HFFc6 (cell line): Measurements from ENCODE around the gene CREB5. TPM values are rescaled to one million over a fixed set of nuclear protein-coding genes. Genes with fewer than 3 reads are reported as not detected.
A peak's percentile ranks its signal among the peaks of the same experiment; 100 is the strongest.

Experiments used
- DNase-seq: peaks from one replicate; pipeline ENCODE4 v3.0.0-alpha.2; 2018
- H3K27ac Mint-ChIP-seq: 2 replicates; pipeline ENCODE4 v1.8.0; 2020; ENCODE audit warnings: mild to moderate bottlenecking, mixed read lengths
- H3K27me3 Mint-ChIP-seq: 2 replicates; pipeline ENCODE4 v1.8.0; 2021; ENCODE audit warnings: mild to moderate bottlenecking, moderate library complexity, mixed read lengths; ENCODE audit not compliant: insufficient read depth
- H3K36me3 Mint-ChIP-seq: 2 replicates; pipeline ENCODE4 v1.8.0; 2021; ENCODE audit warnings: low read depth, mixed read lengths
- H3K4me1 Mint-ChIP-seq: 2 replicates; pipeline ENCODE4 v1.8.0; 2020; ENCODE audit warnings: low read depth, mixed read lengths
- H3K4me3 Mint-ChIP-seq: 2 replicates; pipeline ENCODE4 v1.8.0; 2020; ENCODE audit warnings: mild to moderate bottlenecking, moderate library complexity, mixed read lengths
- H3K9me3 Mint-ChIP-seq: 2 replicates; pipeline ENCODE4 v1.8.0; 2020; ENCODE audit warnings: mild to moderate bottlenecking, mixed read lengths
- total RNA-seq, 6 experiments: library from RNA; stranded (reverse); fragmentation: NEBNext Ultra II Directional; extraction: Animal tissue kit (Norgen Biotek cat#: 25700); gene quantifications; 2 replicates in 1 of 6; 3 replicates in 5 of 6; pipeline ENCODE4 v1.2.3, GENCODE V29; 2021
- TF ChIP-seq, protein P1 (sequence below): fragments of 200-600 bp; sonication (generic); IDR thresholded peaks from 2 replicates; pipeline ENCODE4 v1.5.0; 2021; ENCODE audit warnings: antibody characterized with exemption, mild to moderate bottlenecking

CREB5 gene
- total RNA-seq, 6 experiments from 2014 or later = 0.60 to 0.90 (median 0.79) TPM

GRCh38 chr7:28747854-28748253 is 335.5 kb downstream of the CREB5 start:
- no peaks in the 10 kb centered on the region for H3K36me3 Mint-ChIP-seq
- no peaks in the 10 kb centered on the region; the same call in 1 of the 2 replicates for H3K9me3 Mint-ChIP-seq

GRCh38 chr7:28748346-28748745 is 336.0 kb downstream of the CREB5 start:
- H3K9me3 Mint-ChIP-seq = no peaks in the 10 kb centered on the region; the same call in 1 of the 2 replicates
- no peaks in the 10 kb centered on the region; the same call in 1 of the 2 replicates for H3K27me3 Mint-ChIP-seq
- H3K4me1 Mint-ChIP-seq = peaks cover 28% of the 10 kb centered on the region; the same call in 1 of the 2 replicates
- H3K27ac Mint-ChIP-seq = no peak overlapping the region
- no peak overlapping the region for H3K4me3 Mint-ChIP-seq
- TF ChIP-seq, protein P1, sequence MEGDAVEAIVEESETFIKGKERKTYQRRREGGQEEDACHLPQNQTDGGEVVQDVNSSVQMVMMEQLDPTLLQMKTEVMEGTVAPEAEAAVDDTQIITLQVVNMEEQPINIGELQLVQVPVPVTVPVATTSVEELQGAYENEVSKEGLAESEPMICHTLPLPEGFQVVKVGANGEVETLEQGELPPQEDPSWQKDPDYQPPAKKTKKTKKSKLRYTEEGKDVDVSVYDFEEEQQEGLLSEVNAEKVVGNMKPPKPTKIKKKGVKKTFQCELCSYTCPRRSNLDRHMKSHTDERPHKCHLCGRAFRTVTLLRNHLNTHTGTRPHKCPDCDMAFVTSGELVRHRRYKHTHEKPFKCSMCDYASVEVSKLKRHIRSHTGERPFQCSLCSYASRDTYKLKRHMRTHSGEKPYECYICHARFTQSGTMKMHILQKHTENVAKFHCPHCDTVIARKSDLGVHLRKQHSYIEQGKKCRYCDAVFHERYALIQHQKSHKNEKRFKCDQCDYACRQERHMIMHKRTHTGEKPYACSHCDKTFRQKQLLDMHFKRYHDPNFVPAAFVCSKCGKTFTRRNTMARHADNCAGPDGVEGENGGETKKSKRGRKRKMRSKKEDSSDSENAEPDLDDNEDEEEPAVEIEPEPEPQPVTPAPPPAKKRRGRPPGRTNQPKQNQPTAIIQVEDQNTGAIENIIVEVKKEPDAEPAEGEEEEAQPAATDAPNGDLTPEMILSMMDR = no peak
- H3K36me3 Mint-ChIP-seq = no peaks in the 10 kb centered on the region
- no peak for DNase-seq

More at GRCh38 chr7:28747854-28748253, 335.5 kb downstream of the CREB5 start:
- DNase-seq = no peak
- no peak overlapping the region for H3K27ac Mint-ChIP-seq
- TF ChIP-seq, protein P1 = no peak
- peaks cover 28% of the 10 kb centered on the region; the same call in 1 of the 2 replicates for H3K4me1 Mint-ChIP-seq
- H3K27me3 Mint-ChIP-seq = no peaks in the 10 kb centered on the region; the same call in 1 of the 2 replicates
- no peak overlapping the region for H3K4me3 Mint-ChIP-seq

DNA sequence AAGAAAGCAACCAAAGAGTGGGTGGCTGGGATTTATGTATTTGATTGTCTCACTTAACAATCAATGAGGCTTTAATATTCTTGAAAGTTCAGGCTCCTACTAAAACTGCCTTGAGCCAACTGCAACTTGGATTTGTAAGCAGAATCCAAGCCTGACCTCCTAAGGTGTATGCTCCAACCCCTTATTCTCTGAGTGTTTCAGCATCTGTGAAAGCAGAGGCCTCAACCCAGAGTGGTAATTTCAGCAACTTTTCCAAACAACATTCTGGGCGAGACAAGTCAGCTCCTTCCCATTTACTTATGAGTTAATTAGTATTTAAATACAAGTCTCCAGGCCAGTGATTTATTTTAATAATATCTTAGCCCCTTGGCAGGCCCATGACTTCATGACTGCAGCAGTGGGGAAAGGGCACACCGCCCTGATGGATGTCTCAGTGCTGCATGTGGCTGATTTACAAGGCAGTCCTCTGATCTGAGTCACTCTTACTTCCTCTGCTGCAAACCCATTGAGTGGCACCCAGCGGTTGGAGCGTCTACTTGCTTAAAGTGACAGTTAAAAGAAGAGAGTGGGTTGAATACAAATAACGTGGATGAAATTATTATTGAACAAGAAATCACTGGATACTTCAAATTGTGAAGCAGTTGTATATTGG is 336.7 kb downstream of the CREB5 start:
- Mint-ChIP-seq H3K36me3 (no peaks in the 10 kb centered on the region), H3K9me3 (no peaks in the 10 kb centered on the region; the same call in 1 of the 2 replicates), H3K27me3 (no peaks in the 10 kb centered on the region; the same call in 1 of the 2 replicates), H3K27ac (peak overlapping the region; percentile 69; the same call in 1 of the 2 replicates), H3K4me3 (no peak overlapping the region), H3K4me1 (peaks cover 28% of the 10 kb centered on the region; the same call in 1 of the 2 replicates)
- TF ChIP-seq, protein P1 = no peak
- DNase-seq = peak; percentile 78

DNA sequence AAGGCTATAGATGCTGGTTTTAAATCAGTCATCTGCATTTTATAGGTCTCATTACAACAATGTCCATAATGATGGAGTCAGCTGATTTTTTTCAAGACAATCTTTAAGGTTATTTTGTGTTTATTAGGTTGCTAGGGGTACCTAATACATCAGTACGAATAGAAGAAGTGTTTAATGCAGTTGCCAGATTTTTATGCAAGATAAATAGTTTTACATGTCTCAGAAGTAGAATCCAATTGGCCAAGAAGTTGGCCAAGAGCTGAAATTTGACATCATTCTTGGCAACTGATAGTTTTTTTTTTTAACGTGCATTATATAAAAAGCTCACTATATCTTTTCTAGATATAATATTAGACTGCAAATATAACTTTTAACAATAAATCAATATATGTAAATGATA is 337.3 kb downstream of the CREB5 start:
- H3K4me1 Mint-ChIP-seq = peaks cover 28% of the 10 kb centered on the region; the same call in 1 of the 2 replicates
- DNase-seq = peak; percentile 2

GRCh38 chr7:28750981-28751380 is 338.7 kb downstream of the CREB5 start:
- H3K4me3 Mint-ChIP-seq = no peak overlapping the region
- H3K36me3 Mint-ChIP-seq = no peaks in the 10 kb centered on the region
- H3K27me3 Mint-ChIP-seq = no peaks in the 10 kb centered on the region; the same call in 1 of the 2 replicates
- H3K27ac Mint-ChIP-seq = no peak overlapping the region
- TF ChIP-seq, protein P1 = no peak
- DNase-seq = no peak
- H3K4me1 Mint-ChIP-seq = peaks cover 36% of the 10 kb centered on the region; the same call in 1 of the 2 replicates
- no peaks in the 10 kb centered on the region; the same call in 1 of the 2 replicates for H3K9me3 Mint-ChIP-seq

More for the DNA sequence above, 337.3 kb downstream of the CREB5 start:
- Mint-ChIP-seq H3K4me3 (no peak overlapping the region), H3K27ac (peak overlapping the region; percentile 69; the same call in 1 of the 2 replicates), H3K9me3 (no peaks in the 10 kb centered on the region; the same call in 1 of the 2 replicates), H3K27me3 (no peaks in the 10 kb centered on the region; the same call in 1 of the 2 replicates), H3K36me3 (no peaks in the 10 kb centered on the region)
- TF ChIP-seq, protein P1 = no peak
